Jurkat, Clone E6-1 (cell line): Measurements from ENCODE around the gene FAR2. TPM values are rescaled to one million over a fixed set of nuclear protein-coding genes. Genes with fewer than 3 reads are reported as not detected.
"Not testable (repeated sequence)": the region's sequence is repeated elsewhere in the genome, so short reads cannot be mapped to it uniquely, and the experiment has no call there.

Experiments used
- DNase-seq: peaks from one replicate; pipeline ENCODE4 v3.0.0-alpha.2; 2011; ENCODE audit warnings: low read depth, low spot score
- H3K4me3 ChIP-seq: 2 replicates; pipeline ENCODE4 v1.5.1; 2011; ENCODE audit warnings: mild to moderate bottlenecking, low read length, control low read depth, moderate library complexity
- polyA plus RNA-seq: library from polyadenylated mRNA; unstranded; fragments of >200 nt; gene quantifications from one replicate; pipeline ENCODE4 v1.2.1, GENCODE V29; 2012; ENCODE audit warnings: missing spikeins; ENCODE audit not compliant: insufficient read length, insufficient read depth

FAR2 gene
- polyA plus RNA-seq = 9.9 TPM

GRCh38 chr12:29148911-29149690 is at the start of gene FAR2:
Gene FAR2, plus strand, starts transcription at chr12:29149278. Its CDS starts 121,172 bp downstream, at chr12:29270450.
- peak within 1 kb of the TSS; percentile 54 for H3K4me3 ChIP-seq
- no peak for DNase-seq

- DNase-seq = peak; percentile 61
- no peak overlapping the region for H3K4me3 ChIP-seq
Observed at GRCh38 chr12:29102741-29103140, 46.3 kb upstream of the FAR2 start.

- DNase-seq = peak; percentile 90
- H3K4me3 ChIP-seq = peak overlapping the region; percentile 10
Observed at GRCh38 chr12:29103539-29103974, 45.5 kb upstream of the FAR2 start.

GRCh38 chr12:29104516-29104915 is 44.6 kb upstream of the FAR2 start:
- DNase-seq = peak; percentile 48

GRCh38 chr12:29110506-29111442 is 38.3 kb upstream of the FAR2 start:
- DNase-seq = no peak
- no peak overlapping the region for H3K4me3 ChIP-seq

More at GRCh38 chr12:29104516-29104915, 44.6 kb upstream of the FAR2 start:
- no peak overlapping the region for H3K4me3 ChIP-seq

- H3K4me3 ChIP-seq = no peak overlapping the region
- DNase-seq = no peak
Observed at GRCh38 chr12:29113101-29113500, 36.0 kb upstream of the FAR2 start.

GRCh38 chr12:29116414-29116813 is 32.7 kb upstream of the FAR2 start:
- H3K4me3 ChIP-seq = no peak overlapping the region
- DNase-seq = no peak

- H3K4me3 ChIP-seq = no peak overlapping the region
- no peak for DNase-seq
Observed at GRCh38 chr12:29131539-29131938, 17.5 kb upstream of the FAR2 start.

- H3K4me3 ChIP-seq = no peak overlapping the region
- DNase-seq = no peak
Observed at GRCh38 chr12:29132316-29132715, 16.8 kb upstream of the FAR2 start.

GRCh38 chr12:29133181-29133580 is 15.9 kb upstream of the FAR2 start:
- no peak overlapping the region for H3K4me3 ChIP-seq
- no peak for DNase-seq

GRCh38 chr12:29133680-29134079 is 15.4 kb upstream of the FAR2 start:
- DNase-seq = no peak
- H3K4me3 ChIP-seq = no peak overlapping the region

GRCh38 chr12:29138256-29138655 is 10.8 kb upstream of the FAR2 start:
- DNase-seq, H3K4me3 ChIP-seq: not testable (repeated sequence)

GRCh38 chr12:29138855-29139254 is 10.2 kb upstream of the FAR2 start:
- not testable (repeated sequence) for DNase-seq

GRCh38 chr12:29145372-29146170 is 3.5 kb upstream of the FAR2 start:
- DNase-seq = no peak
- H3K4me3 ChIP-seq = no peak overlapping the region

More at GRCh38 chr12:29138855-29139254, 10.2 kb upstream of the FAR2 start:
- H3K4me3 ChIP-seq = not testable (repeated sequence)

- no peak overlapping the region for H3K4me3 ChIP-seq
- DNase-seq = no peak
Observed at GRCh38 chr12:29146196-29146595, 2.9 kb upstream of the FAR2 start.

- peak overlapping the region; percentile 54 for H3K4me3 ChIP-seq
- no peak for DNase-seq
Observed at GRCh38 chr12:29147731-29148595, 1.1 kb upstream of the FAR2 start.

- H3K4me3 ChIP-seq = peak overlapping the region; percentile 54
- no peak for DNase-seq
Observed at GRCh38 chr12:29148596-29148910, 525 bp upstream of the FAR2 start.

- no peak overlapping the region for H3K4me3 ChIP-seq
- no peak for DNase-seq
Observed at GRCh38 chr12:29149691-29150281, 708 bp downstream of the FAR2 start.
